RWPE2 (cell line): ENCODE measurements around the gene CCDC121.

Source experiments
- ATAC-seq: fragments of 200-7000 bp; cut with Tn5 transposase; 3 replicates; pipeline ENCODE4 v1.9.1; 2021; ENCODE audit warnings: low read depth
- DNase-seq: peaks from one replicate; pipeline ENCODE4 v3.0.0-alpha.2; 2020; ENCODE audit warnings: low spot score
- H3K27ac ChIP-seq: fragments of 450-650 bp; 2 replicates; pipeline ENCODE4 v1.5.1; 2017; ENCODE audit warnings: mild to moderate bottlenecking; ENCODE audit not compliant: poor library complexity, severe bottlenecking
- H3K27me3 ChIP-seq: fragments of 250-450 bp; sonication (Bioruptor Pico); 2 replicates; pipeline ENCODE4 v1.5.1; 2021; ENCODE audit warnings: mild to moderate bottlenecking, moderate library complexity; ENCODE audit not compliant: insufficient read depth, poor library complexity, severe bottlenecking
- H3K36me3 ChIP-seq: fragments of 250-450 bp; sonication (Bioruptor Pico); 2 replicates; pipeline ENCODE4 v1.5.1; 2020; ENCODE audit warnings: low read depth, mild to moderate bottlenecking, moderate library complexity
- H3K4me1 ChIP-seq: fragments of 250-450 bp; sonication (Bioruptor Pico); 2 replicates; pipeline ENCODE4 v1.5.1; 2021; ENCODE audit warnings: mild to moderate bottlenecking, moderate library complexity; ENCODE audit not compliant: insufficient read depth, poor library complexity, severe bottlenecking
- H3K4me3 ChIP-seq: fragments of 250-450 bp; sonication (Bioruptor Pico); 2 replicates; pipeline ENCODE4 v1.5.1; 2021; ENCODE audit warnings: mild to moderate bottlenecking, moderate library complexity; ENCODE audit not compliant: severe bottlenecking
- H3K9me3 ChIP-seq: fragments of 250-450 bp; sonication (Bioruptor Pico); 2 replicates; pipeline ENCODE4 v1.5.1; 2021; ENCODE audit warnings: mild to moderate bottlenecking, moderate library complexity; ENCODE audit not compliant: severe bottlenecking
- TF ChIP-seq, protein P1 (sequence below): fragments of 450-650 bp; IDR thresholded peaks from one replicate; pipeline ENCODE4 v1.5.1; 2017; ENCODE audit warnings: mild to moderate bottlenecking, moderate library complexity; ENCODE audit not compliant: poor library complexity, severe bottlenecking

CCDC121 gene

DNA sequence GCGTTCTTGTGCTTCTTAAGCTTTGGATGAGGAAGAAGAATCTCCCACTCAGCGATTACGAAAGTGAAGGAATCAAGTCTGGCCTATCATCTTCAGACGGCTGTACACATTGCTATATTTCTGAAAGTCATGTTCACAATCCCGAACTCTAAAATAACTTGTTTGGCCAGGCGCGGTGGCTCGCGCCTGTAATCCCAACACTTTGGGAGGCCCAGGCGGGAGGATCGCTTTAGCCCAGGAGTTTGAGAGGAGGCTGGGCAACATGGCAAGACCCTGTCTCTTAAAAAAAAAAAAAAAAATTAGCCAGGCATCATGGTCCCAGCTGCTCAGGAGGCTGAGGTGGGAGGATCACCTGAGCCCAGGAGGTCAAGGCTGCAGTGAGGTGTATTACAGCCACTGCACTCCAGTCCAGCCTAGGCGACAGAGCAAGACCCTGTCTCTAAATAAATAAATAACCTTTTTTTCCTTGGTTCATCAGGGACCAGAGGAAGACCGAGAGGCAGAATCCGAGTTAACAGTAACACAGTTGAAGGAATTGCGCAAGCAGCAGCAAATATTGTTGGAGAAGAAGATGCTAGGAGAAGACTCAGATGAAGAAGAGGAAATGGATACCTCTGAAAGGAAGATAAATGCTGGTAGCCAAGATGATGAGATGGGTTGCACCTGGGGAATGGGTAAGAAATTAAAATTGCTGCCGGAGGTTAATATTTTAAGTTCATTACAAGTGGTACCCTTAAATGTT lies 36.0 kb upstream of the CCDC121 start:
- Histone ChIP-seq H3K4me3 (peak overlapping the region; percentile 93), H3K27ac (no peak overlapping the region), H3K36me3 (peaks cover 61% of the 10 kb centered on the region), H3K27me3 (no peaks in the 10 kb centered on the region), H3K4me1 (peaks cover 3% of the 10 kb centered on the region), H3K9me3 (no peaks in the 10 kb centered on the region)
- no peak for DNase-seq
- TF ChIP-seq, protein P1, sequence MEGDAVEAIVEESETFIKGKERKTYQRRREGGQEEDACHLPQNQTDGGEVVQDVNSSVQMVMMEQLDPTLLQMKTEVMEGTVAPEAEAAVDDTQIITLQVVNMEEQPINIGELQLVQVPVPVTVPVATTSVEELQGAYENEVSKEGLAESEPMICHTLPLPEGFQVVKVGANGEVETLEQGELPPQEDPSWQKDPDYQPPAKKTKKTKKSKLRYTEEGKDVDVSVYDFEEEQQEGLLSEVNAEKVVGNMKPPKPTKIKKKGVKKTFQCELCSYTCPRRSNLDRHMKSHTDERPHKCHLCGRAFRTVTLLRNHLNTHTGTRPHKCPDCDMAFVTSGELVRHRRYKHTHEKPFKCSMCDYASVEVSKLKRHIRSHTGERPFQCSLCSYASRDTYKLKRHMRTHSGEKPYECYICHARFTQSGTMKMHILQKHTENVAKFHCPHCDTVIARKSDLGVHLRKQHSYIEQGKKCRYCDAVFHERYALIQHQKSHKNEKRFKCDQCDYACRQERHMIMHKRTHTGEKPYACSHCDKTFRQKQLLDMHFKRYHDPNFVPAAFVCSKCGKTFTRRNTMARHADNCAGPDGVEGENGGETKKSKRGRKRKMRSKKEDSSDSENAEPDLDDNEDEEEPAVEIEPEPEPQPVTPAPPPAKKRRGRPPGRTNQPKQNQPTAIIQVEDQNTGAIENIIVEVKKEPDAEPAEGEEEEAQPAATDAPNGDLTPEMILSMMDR = no peak
- ATAC-seq = no peak

DNA sequence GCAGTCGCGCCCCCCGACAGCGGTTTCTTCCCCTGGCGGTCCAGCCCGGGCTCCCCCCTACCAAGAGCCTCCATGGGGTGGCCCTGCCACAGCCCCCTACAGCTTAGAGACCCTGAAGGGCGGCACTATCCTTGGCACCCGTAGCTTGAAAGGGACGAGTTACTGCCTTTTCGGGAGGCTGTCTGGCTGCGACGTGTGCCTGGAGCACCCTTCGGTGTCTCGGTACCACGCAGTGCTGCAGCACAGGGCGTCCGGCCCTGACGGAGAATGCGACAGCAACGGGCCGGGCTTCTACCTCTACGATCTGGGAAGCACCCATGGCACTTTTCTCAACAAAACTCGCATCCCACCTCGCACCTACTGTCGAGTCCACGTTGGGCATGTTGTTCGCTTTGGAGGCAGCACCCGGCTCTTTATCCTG lies 35.4 kb upstream of the CCDC121 start:
- peak overlapping the region; percentile 93 for H3K4me3 ChIP-seq
- DNase-seq = no peak
- peaks cover 61% of the 10 kb centered on the region for H3K36me3 ChIP-seq
- H3K9me3 ChIP-seq = no peaks in the 10 kb centered on the region
- ATAC-seq = peak; percentile 9; the same call in 2 of the 3 replicates
- peaks cover 3% of the 10 kb centered on the region for H3K4me1 ChIP-seq
- TF ChIP-seq, protein P1 = no peak
- H3K27ac ChIP-seq = peak overlapping the region; percentile 74
- no peaks in the 10 kb centered on the region for H3K27me3 ChIP-seq

DNA sequence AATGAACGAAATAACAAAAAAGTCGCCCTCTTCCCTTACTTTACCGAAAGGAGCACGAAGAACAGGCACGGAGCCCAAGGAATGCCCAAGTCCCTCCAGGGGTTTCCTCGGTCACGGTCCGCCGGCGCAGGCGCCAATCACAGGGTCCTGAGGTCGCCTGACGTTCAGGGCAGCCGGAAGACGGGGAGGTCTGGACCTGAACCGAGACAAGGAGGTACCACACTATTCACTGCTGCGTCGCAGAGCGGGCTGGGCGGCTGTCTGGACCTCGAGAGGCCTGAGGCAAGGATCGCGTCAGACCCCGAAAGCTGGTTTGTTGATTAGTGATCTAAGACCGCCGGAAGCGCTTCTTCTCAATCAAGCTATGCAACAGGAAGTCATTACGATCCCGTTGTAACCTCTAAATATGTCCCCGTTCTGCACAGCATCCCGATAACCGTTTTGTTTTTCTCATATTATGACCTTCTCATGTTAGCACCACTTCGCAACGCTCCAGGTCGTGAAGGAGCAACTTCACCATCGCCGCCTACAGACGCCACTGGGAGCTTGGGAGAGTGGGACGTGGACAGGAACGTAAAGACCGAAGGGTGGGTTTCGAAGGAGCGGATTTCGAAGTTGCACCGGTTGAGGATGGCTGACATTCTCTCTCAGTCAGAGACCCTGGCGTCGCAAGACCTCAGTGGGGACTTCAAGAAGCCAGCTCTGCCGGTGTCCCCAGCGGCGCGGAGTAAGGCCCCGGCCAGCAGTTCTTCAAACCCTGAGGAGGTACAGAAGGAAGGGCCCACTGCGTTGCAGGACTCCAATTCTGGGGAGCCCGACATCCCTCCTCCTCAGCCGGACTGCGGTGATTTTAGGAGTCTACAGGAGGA lies 34.7 kb upstream of the CCDC121 start, which contains the start of the genes SLC4A1AP and SUPT7L:
Gene SLC4A1AP (plus strand): TSS at position 605 of the 869 bp plus-strand sequence. CDS start 26 bp downstream, at position 631.
Gene SUPT7L (minus strand): TSS at position 330 of the 869 bp plus-strand sequence. CDS start 1,422 bp downstream, outside the sequence.
- H3K36me3 ChIP-seq = peaks cover 61% of the 10 kb centered on the region

DNA sequence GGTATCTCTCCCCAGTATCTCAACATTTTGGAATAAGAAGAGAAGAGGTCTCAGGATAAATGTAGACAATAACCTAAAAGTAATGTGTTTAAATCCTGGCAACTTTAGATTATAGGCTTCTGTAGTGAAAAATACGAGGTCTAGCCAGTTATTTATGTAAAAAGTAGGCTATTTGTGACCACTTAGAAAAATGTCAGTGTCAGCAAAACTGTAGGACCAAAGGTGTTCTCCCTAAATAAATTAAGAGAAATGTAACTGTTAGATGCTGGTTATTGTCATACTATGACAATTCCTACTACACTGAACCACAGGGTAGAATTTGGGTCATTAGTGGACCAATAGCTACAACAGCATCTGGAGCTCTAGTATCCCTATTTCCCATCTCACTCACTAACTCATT lies 32.6 kb upstream of the CCDC121 start:
- H3K27ac ChIP-seq = no peak overlapping the region
- H3K27me3 ChIP-seq = no peaks in the 10 kb centered on the region
- ATAC-seq = no peak
- no peaks in the 10 kb centered on the region for H3K9me3 ChIP-seq
- no peak for DNase-seq
- peaks cover 3% of the 10 kb centered on the region for H3K4me1 ChIP-seq
- no peak overlapping the region for H3K4me3 ChIP-seq
- peaks cover 68% of the 10 kb centered on the region for H3K36me3 ChIP-seq
- TF ChIP-seq, protein P1 = no peak

More for the DNA sequence above, 34.7 kb upstream of the CCDC121 start, which contains the start of the genes SLC4A1AP and SUPT7L:
- TF ChIP-seq, protein P1 = peak; percentile 6
- Histone ChIP-seq H3K9me3 (no peaks in the 10 kb centered on the region), H3K27ac (peak within 1 kb of the TSS; percentile 74), H3K27me3 (no peaks in the 10 kb centered on the region), H3K4me3 (peak within 1 kb of the TSS; percentile 93), H3K4me1 (peaks cover 3% of the 10 kb centered on the region)
- DNase-seq = peak; percentile 69
- peak; percentile 84 for ATAC-seq
